HEK293 (cell line): ENCODE data around the gene BANF2.
A peak's percentile ranks its signal among the peaks of the same experiment; 100 is the strongest.

ENCODE experiments used
- CTCF ChIA-PET: fragments of 350-600 bp; formaldehyde crosslinking; extraction: SDS; loops from one replicate; lab custom pipeline; 2021; ENCODE audit warnings: antibody characterized with exemption; lab: Yijun Ruan, JAX
- POLR2A ChIA-PET: fragments of 300-600 bp; formaldehyde crosslinking; extraction: SDS; loops from one replicate; lab custom pipeline; 2020; ENCODE audit warnings: antibody characterized with exemption, inconsistent platforms; lab: Yijun Ruan, JAX
- H3K27ac ChIP-seq: fragments of 200-500 bp; sonication (Bioruptor generic); 2 replicates; pipeline ENCODE4 v1.5.1; 2014; ENCODE audit warnings: low read depth, low read length, control low read depth, inconsistent platforms; ENCODE audit errors: extremely low read depth
- H3K36me3 ChIP-seq, 2 experiments: fragments of 200-500 bp in 1 of 2; sonication (Bioruptor generic) in 1 of 2; 1 replicate in 1 of 2; 2 replicates in 1 of 2; pipeline ENCODE4 v1.5.1; 2014 to 2017; ENCODE audit warnings: inconsistent platforms in 2 of 2, low read length in 2 of 2; ENCODE audit not compliant: control insufficient read depth in 2 of 2, insufficient read depth in 1 of 2
- H3K4me1 ChIP-seq: fragments of 200-500 bp; sonication (Bioruptor generic); 2 replicates; pipeline ENCODE4 v1.5.1; 2014; ENCODE audit warnings: mild to moderate bottlenecking, low read length, inconsistent platforms; ENCODE audit not compliant: control insufficient read depth, insufficient read depth
- H3K4me3 ChIP-seq: 2 replicates; pipeline ENCODE4 v1.5.1; 2011; ENCODE audit warnings: low read depth, mild to moderate bottlenecking, control low read depth, low read length, moderate library complexity
- H3K9me3 ChIP-seq: fragments of 200-500 bp; sonication (Bioruptor generic); 2 replicates; pipeline ENCODE4 v1.5.1; 2014; ENCODE audit warnings: low read depth, low read length, inconsistent platforms; ENCODE audit not compliant: control insufficient read depth, insufficient read depth
- BCL11A ChIP-seq: fragments of 450-650 bp; formaldehyde crosslinking; IDR thresholded peaks from 2 replicates; pipeline ENCODE4 v1.5.1; 2016; ENCODE audit warnings: low read depth, missing biosample characterization, missing genetic modification characterization
- MZF1 ChIP-seq: fragments of 450-650 bp; formaldehyde crosslinking; IDR thresholded peaks from 2 replicates; pipeline ENCODE4 v1.5.1; 2017; ENCODE audit warnings: missing biosample characterization, missing genetic modification characterization, borderline replicate concordance
- RBAK ChIP-seq: fragments of 450-650 bp; formaldehyde crosslinking; IDR thresholded peaks from 2 replicates; pipeline ENCODE4 v1.5.1; 2016; ENCODE audit warnings: missing biosample characterization, missing genetic modification characterization
- SCRT1 ChIP-seq: fragments of 450-650 bp; formaldehyde crosslinking; IDR thresholded peaks from 2 replicates; pipeline ENCODE4 v1.5.1; 2016; ENCODE audit warnings: missing biosample characterization, missing genetic modification characterization, borderline replicate concordance
- SETDB1 ChIP-seq: IDR thresholded peaks from one replicate; pipeline ENCODE4 v1.6.1; 2017; ENCODE audit warnings: mild to moderate bottlenecking, low read length, moderate library complexity, mixed read lengths; ENCODE audit not compliant: insufficient read length
- ZNF155 ChIP-seq: fragments of 450-650 bp; formaldehyde crosslinking; IDR thresholded peaks from 2 replicates; pipeline ENCODE4 v1.5.1; 2016; ENCODE audit warnings: missing biosample characterization, missing genetic modification characterization
- ZNF175 ChIP-seq: fragments of 450-650 bp; formaldehyde crosslinking; IDR thresholded peaks from 2 replicates; pipeline ENCODE4 v1.5.1; 2016; ENCODE audit warnings: missing biosample characterization, missing genetic modification characterization
- ZNF311 ChIP-seq: fragments of 450-650 bp; formaldehyde crosslinking; IDR thresholded peaks from 2 replicates; pipeline ENCODE4 v1.5.1; 2017; ENCODE audit warnings: missing biosample characterization, missing genetic modification characterization, borderline replicate concordance
- ZNF623 ChIP-seq: fragments of 450-650 bp; formaldehyde crosslinking; IDR thresholded peaks from 2 replicates; pipeline ENCODE4 v1.5.1; 2016; ENCODE audit warnings: missing biosample characterization, missing genetic modification characterization
- ZNF664 ChIP-seq: fragments of 450-650 bp; formaldehyde crosslinking; IDR thresholded peaks from 2 replicates; pipeline ENCODE4 v1.5.1; 2016; ENCODE audit warnings: missing biosample characterization, missing genetic modification characterization
- ZSCAN18 ChIP-seq: fragments of 450-650 bp; formaldehyde crosslinking; IDR thresholded peaks from 2 replicates; pipeline ENCODE4 v1.5.1; 2016; ENCODE audit warnings: missing biosample characterization, missing genetic modification characterization
- ZXDB ChIP-seq: fragments of 450-650 bp; formaldehyde crosslinking; IDR thresholded peaks from 2 replicates; pipeline ENCODE4 v1.5.1; 2016; ENCODE audit warnings: missing biosample characterization, missing genetic modification characterization
- TF ChIP-seq, protein P1 (sequence below): fragments of 450-650 bp; IDR thresholded peaks from 2 replicates; pipeline ENCODE4 v1.5.1; 2018; ENCODE audit warnings: missing biosample characterization, missing genetic modification characterization
- TF ChIP-seq, protein P2 (sequence below): fragments of 450-650 bp; formaldehyde crosslinking; conservative IDR thresholded peaks from 2 replicates; pipeline ENCODE4 v1.5.1; 2016; ENCODE audit warnings: low read depth, missing biosample characterization, missing genetic modification characterization

Gene BANF2

GRCh38 chr20:17690144-17690543 lies 9.6 kb upstream of the BANF2 start:
- ChIA-PET CTCF (interaction anchor here (0.6 to 2.2 kb wide), 2 partner anchors 8 to 10 kb away, joined by 3 to 9 read pairs; partner anchors contain the start of genes BANF2 and RRBP1), POLR2A (interaction anchor here (2.0 kb wide), 1 partner anchor 8 kb away, joined by 10 read pairs; the partner anchor contains the start of gene RRBP1)
- H3K27ac ChIP-seq = no peak overlapping the region
- H3K36me3 ChIP-seq = no peaks in the 10 kb centered on the region
- H3K4me1 ChIP-seq = no peaks in the 10 kb centered on the region
- TF ChIP-seq ZXDB (no peak), RBAK (tag by site-specific recombination) (no peak), SETDB1 (peak; percentile 30)
- peaks cover 2% of the 10 kb centered on the region; the same call in 1 of the 2 replicates for H3K9me3 ChIP-seq
- no peak overlapping the region for H3K4me3 ChIP-seq

DNA sequence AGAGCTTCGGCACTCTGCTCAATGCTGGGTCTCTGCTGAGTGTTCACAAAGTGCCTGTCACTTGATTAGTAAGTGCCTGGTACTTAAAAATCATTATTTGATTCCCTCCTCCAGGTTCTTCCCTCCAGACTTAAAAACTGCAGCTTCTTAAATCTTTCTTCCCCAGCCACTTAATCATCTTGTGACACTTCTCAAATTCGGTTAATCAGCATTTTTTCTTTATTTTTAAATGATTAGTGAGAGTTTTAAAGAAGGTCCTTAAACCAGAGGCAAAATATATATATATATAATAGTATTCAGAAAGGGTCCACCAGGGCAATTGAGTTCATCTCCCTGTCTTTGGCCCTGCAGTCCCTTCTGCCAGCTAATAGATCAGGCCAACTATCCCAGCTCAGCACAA lies 8.0 kb upstream of the BANF2 start:
- Histone ChIP-seq H3K4me3 (no peak overlapping the region), H3K27ac (no peak overlapping the region)
- CTCF ChIA-PET = interaction anchor here (0.9 to 2.2 kb wide), 2 partner anchors 9 to 36 kb away, joined by 4 to 9 read pairs; partner anchors contain the start of gene RRBP1
- TF ChIP-seq MZF1 (no peak), BCL11A (tag by site-specific recombination) (no peak), ZNF664 (no peak)
- TF ChIP-seq, protein P1, sequence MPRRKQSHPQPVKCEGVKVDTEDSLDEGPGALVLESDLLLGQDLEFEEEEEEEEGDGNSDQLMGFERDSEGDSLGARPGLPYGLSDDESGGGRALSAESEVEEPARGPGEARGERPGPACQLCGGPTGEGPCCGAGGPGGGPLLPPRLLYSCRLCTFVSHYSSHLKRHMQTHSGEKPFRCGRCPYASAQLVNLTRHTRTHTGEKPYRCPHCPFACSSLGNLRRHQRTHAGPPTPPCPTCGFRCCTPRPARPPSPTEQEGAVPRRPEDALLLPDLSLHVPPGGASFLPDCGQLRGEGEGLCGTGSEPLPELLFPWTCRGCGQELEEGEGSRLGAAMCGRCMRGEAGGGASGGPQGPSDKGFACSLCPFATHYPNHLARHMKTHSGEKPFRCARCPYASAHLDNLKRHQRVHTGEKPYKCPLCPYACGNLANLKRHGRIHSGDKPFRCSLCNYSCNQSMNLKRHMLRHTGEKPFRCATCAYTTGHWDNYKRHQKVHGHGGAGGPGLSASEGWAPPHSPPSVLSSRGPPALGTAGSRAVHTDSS (tag by site-specific recombination) = no peak
- TF ChIP-seq, protein P2, sequence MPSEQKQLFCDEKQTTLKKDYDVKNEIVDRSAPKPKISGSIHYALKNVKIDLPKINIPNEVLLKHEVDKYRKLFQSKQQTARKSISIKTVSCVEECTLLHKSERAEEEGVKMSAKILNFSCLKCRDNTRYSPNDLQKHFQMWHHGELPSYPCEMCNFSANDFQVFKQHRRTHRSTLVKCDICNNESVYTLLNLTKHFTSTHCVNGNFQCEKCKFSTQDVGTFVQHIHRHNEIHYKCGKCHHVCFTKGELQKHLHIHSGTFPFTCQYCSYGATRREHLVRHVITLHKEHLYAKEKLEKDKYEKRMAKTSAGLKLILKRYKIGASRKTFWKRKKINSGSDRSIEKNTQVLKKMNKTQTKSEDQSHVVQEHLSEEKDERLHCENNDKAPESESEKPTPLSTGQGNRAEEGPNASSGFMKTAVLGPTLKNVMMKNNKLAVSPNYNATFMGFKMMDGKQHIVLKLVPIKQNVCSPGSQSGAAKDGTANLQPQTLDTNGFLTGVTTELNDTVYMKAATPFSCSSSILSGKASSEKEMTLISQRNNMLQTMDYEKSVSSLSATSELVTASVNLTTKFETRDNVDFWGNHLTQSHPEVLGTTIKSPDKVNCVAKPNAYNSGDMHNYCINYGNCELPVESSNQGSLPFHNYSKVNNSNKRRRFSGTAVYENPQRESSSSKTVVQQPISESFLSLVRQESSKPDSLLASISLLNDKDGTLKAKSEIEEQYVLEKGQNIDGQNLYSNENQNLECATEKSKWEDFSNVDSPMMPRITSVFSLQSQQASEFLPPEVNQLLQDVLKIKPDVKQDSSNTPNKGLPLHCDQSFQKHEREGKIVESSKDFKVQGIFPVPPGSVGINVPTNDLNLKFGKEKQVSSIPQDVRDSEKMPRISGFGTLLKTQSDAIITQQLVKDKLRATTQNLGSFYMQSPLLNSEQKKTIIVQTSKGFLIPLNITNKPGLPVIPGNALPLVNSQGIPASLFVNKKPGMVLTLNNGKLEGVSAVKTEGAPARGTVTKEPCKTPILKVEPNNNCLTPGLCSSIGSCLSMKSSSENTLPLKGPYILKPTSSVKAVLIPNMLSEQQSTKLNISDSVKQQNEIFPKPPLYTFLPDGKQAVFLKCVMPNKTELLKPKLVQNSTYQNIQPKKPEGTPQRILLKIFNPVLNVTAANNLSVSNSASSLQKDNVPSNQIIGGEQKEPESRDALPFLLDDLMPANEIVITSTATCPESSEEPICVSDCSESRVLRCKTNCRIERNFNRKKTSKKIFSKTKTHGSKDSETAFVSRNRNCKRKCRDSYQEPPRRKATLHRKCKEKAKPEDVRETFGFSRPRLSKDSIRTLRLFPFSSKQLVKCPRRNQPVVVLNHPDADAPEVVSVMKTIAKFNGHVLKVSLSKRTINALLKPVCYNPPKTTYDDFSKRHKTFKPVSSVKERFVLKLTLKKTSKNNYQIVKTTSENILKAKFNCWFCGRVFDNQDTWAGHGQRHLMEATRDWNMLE (tag by site-specific recombination) = no peak
- TF ChIP-seq, all 188 proteins: peak for 0
- Histone ChIP-seq H3K36me3 (no peaks in the 10 kb centered on the region), H3K9me3 (peaks cover 2% of the 10 kb centered on the region; the same call in 1 of the 2 replicates), H3K4me1 (no peaks in the 10 kb centered on the region)
- POLR2A ChIA-PET = interaction anchor here (2.0 kb wide), 1 partner anchor 9 kb away, joined by 10 read pairs; the partner anchor contains the start of gene RRBP1

- H3K4me3 ChIP-seq = no peak overlapping the region
- CTCF ChIA-PET = no interaction called here
- no peaks in the 10 kb centered on the region for H3K36me3 ChIP-seq
- POLR2A ChIA-PET = no interaction called here
- no peaks in the 10 kb centered on the region for H3K4me1 ChIP-seq
- TF ChIP-seq ZNF175 (tag by site-specific recombination) (no peak), ZNF623 (tag by site-specific recombination) (no peak), ZNF311 (no peak), ZSCAN18 (tag by site-specific recombination) (no peak), SCRT1 (tag by site-specific recombination) (no peak), ZNF155 (tag by site-specific recombination) (no peak)
- H3K9me3 ChIP-seq = peaks cover 2% of the 10 kb centered on the region; the same call in 1 of the 2 replicates
- H3K27ac ChIP-seq = no peak overlapping the region
Observed at GRCh38 chr20:17693444-17694001, 6.2 kb upstream of the BANF2 start.
